Naive B cell (primary cell): ENCODE data around the gene ANKS4B. TPM values are rescaled to one million over a fixed set of nuclear protein-coding genes. Genes with fewer than 3 reads are reported as not detected.
"Not testable (repeated sequence)": the region's sequence is repeated elsewhere in the genome, so short reads cannot be mapped to it uniquely, and the experiment has no call there.

ENCODE experiments used
- ATAC-seq, 2 donors: fragments of 150-1000 bp; cut with Tn5 transposase; 2 replicates each; pipeline ENCODE4 v1.10.0; 2021; ENCODE audit warnings: low read depth in 2 of 2, mild to moderate bottlenecking in 2 of 2, moderate library complexity in 2 of 2
- DNase-seq: peaks from one replicate; pipeline ENCODE4 v3.0.0; 2022
- H3K27ac Mint-ChIP-seq, 6 donors: one replicate each; pipeline ENCODE4 v1.8.0; 2020 to 2022; ENCODE audit warnings: mild to moderate bottlenecking in 6 of 6, mixed read lengths in 6 of 6, moderate library complexity in 5 of 6, inconsistent platforms in 2 of 6
- H3K27me3 Mint-ChIP-seq, 3 donors: one replicate each; pipeline ENCODE4 v1.8.0; 2021 to 2022; ENCODE audit warnings: mixed read lengths in 3 of 3, mild to moderate bottlenecking in 1 of 3
- H3K36me3 Mint-ChIP-seq, 2 donors: one replicate each; pipeline ENCODE4 v1.8.0; 2020 to 2022; ENCODE audit warnings: mixed read lengths in 2 of 2, inconsistent platforms in 1 of 2, mild to moderate bottlenecking in 1 of 2
- H3K4me1 Mint-ChIP-seq, 3 donors: one replicate each; pipeline ENCODE4 v1.8.0; 2020 to 2022; ENCODE audit warnings: mixed read lengths in 3 of 3, inconsistent platforms in 1 of 3, mild to moderate bottlenecking in 1 of 3, moderate library complexity in 1 of 3
- H3K4me3 Mint-ChIP-seq, 8 donors: one replicate each; pipeline ENCODE4 v1.8.0; 2020 to 2022; ENCODE audit warnings: mild to moderate bottlenecking in 8 of 8, mixed read lengths in 8 of 8, moderate library complexity in 8 of 8, inconsistent platforms in 2 of 8
- H3K9me3 Mint-ChIP-seq, 7 donors: one replicate each; pipeline ENCODE4 v1.8.0; 2020 to 2022; ENCODE audit warnings: mixed read lengths in 7 of 7, mild to moderate bottlenecking in 5 of 7, inconsistent platforms in 2 of 7, moderate library complexity in 1 of 7
- polyA plus RNA-seq, 6 donors: library from polyadenylated mRNA; unstranded; fragments of 300-500 nt; fragmentation: Illumina TruSeq; gene quantifications; one replicate each; pipeline ENCODE4 v1.2.3, GENCODE V29; 2021; ENCODE audit warnings: low read depth in 6 of 6

ANKS4B gene
- polyA plus RNA-seq, 6 donors from 2014 or later, result not detected

DNA sequence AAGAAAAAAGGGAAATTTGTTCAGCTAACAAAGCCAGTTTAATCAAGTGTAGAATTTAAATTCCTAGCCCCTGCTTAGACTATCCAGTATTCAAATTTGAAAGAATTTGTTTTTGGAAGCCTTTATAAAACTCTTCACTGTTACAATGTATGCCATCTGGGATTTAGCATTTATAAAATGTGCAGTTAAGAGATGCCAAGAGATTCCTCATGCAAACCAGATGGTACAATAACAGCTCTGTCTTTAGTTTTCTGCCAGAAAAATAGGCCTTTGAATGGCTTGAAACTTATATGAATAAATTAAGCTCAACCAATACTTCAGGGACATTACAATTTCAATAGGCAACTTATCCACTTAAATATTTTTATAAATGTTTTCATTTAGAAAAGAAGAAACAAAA, 6.8 kb upstream of the ANKS4B start:
- peaks cover 31 to 68% (median 66%) of the 10 kb centered on the region in 3 donors for H3K27me3 Mint-ChIP-seq
- H3K27ac Mint-ChIP-seq, result no peak overlapping the region
- H3K36me3 Mint-ChIP-seq, result peaks cover 0 to 4% of the 10 kb centered on the region in 2 donors
- ATAC-seq (no peak), DNase-seq (no peak)
- H3K4me1 Mint-ChIP-seq, result peaks cover 0 to 6% (median 4%) of the 10 kb centered on the region in 3 donors
- H3K9me3 Mint-ChIP-seq, result no peaks in the 10 kb centered on the region
- H3K4me3 Mint-ChIP-seq, result no peak overlapping the region

DNA sequence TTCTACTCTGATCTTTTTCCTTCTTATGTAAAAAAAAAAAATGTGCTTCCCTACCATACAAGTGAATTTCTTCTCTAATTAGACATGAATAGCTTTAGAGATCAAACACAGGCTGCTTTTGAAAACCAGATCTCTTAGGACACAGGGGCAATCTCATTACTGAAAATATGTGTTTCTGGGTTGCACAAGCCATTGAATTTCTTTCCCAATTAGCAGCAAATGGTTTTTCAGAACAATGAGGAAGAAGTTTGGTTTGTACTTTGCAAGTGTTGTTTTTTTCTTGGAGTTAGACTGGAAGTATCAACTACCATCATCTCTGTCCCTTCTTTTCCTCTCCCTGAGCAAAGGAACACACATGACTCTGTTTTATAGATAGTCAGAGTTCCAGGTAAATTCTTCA, 5.6 kb upstream of the ANKS4B start:
- Mint-ChIP-seq H3K4me3 (no peak overlapping the region), H3K9me3 (no peaks in the 10 kb centered on the region), H3K27me3 (peaks cover 32 to 72% (median 72%) of the 10 kb centered on the region in 3 donors), H3K4me1 (peaks cover 0 to 6% (median 2%) of the 10 kb centered on the region in 3 donors), H3K36me3 (peaks cover 0 to 4% of the 10 kb centered on the region in 2 donors), H3K27ac (no peak overlapping the region)
- ATAC-seq (no peak), DNase-seq (no peak)

- H3K4me1 Mint-ChIP-seq, result peaks cover 0 to 6% (median 0%) of the 10 kb centered on the region in 3 donors
- no peak overlapping the region for H3K4me3 Mint-ChIP-seq
- H3K27me3 Mint-ChIP-seq, result peaks cover 35 to 73% (median 72%) of the 10 kb centered on the region in 3 donors
- peak overlapping the region in 1 of 6 donors; percentile 23 for H3K27ac Mint-ChIP-seq
- ATAC-seq, result no peak
- H3K36me3 Mint-ChIP-seq, result peaks cover 0 to 4% of the 10 kb centered on the region in 2 donors
- DNase-seq, result no peak
- H3K9me3 Mint-ChIP-seq, result no peaks in the 10 kb centered on the region
Observed at GRCh38 chr16:21228361-21228872, 5.1 kb upstream of the ANKS4B start.

DNA sequence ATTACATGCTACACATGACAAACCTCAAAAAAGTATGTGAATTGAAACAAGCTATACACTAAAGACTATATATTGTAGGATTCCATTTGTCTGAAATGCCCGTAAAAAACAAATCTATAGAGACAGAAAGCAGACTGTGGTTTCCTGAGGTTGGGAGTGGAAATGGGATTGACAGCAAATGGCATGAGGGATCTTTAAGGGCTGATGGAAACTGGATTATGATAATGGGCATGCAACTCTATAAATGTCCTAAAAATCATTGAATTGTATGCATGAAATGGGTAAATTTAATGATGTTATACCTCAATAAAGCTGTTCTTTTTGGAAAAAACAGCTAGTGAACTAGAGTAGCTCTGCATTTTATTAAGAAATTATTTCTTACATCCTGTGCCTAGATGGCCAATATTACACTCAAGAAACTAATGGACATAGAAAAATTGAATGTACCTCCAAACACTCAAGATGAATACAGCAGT, 416 bp upstream of the ANKS4B start:
- DNase-seq, result no peak
- peaks cover 0 to 4% (median 3%) of the 10 kb centered on the region in 7 donors for H3K9me3 Mint-ChIP-seq
- peaks cover 27 to 70% (median 68%) of the 10 kb centered on the region in 3 donors for H3K27me3 Mint-ChIP-seq

DNA sequence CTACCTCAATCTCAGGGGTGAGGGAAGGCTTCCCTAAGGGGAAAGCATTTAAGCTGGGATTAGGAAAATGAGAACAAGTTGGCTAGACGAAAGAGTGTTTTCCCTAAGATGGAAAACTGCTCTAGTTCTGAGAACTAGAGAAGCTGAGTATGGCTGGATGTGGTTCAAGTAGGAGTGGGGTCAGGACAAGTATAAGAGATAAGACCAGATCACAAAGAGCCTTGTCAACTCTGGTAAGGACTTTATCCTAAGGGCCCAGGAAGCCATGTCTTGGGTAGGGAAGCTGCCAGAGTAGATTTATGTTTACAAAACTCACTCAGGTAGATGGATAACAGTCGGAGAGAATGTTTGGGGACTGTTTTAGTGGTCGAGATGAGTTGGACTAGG, 1.7 kb downstream of the ANKS4B start:
- H3K4me1 Mint-ChIP-seq, result no peaks in the 10 kb centered on the region
- no peaks in the 10 kb centered on the region for H3K36me3 Mint-ChIP-seq
- ATAC-seq, result no peak
- H3K9me3 Mint-ChIP-seq, result peaks cover 0 to 4% (median 3%) of the 10 kb centered on the region in 7 donors
- H3K27ac Mint-ChIP-seq, result no peak overlapping the region
- no peak overlapping the region for H3K4me3 Mint-ChIP-seq
- H3K27me3 Mint-ChIP-seq, result peaks cover 22 to 52% (median 52%) of the 10 kb centered on the region in 3 donors
- no peak for DNase-seq

More for the DNA sequence above, 416 bp upstream of the ANKS4B start:
- Mint-ChIP-seq H3K4me1 (no peaks in the 10 kb centered on the region), H3K27ac (no peak overlapping the region), H3K36me3 (no peaks in the 10 kb centered on the region), H3K4me3 (no peak overlapping the region)
- ATAC-seq, result no peak

GRCh38 chr16:21236831-21237230, 3.3 kb downstream of the ANKS4B start:
- Mint-ChIP-seq H3K27ac (no peak overlapping the region), H3K4me1 (no peaks in the 10 kb centered on the region), H3K27me3 (peaks cover 22 to 43% (median 36%) of the 10 kb centered on the region in 3 donors), H3K4me3 (no peak overlapping the region), H3K9me3 (peaks cover 0 to 4% (median 3%) of the 10 kb centered on the region in 7 donors), H3K36me3 (no peaks in the 10 kb centered on the region)
- DNase-seq (no peak), ATAC-seq (no peak)

DNA sequence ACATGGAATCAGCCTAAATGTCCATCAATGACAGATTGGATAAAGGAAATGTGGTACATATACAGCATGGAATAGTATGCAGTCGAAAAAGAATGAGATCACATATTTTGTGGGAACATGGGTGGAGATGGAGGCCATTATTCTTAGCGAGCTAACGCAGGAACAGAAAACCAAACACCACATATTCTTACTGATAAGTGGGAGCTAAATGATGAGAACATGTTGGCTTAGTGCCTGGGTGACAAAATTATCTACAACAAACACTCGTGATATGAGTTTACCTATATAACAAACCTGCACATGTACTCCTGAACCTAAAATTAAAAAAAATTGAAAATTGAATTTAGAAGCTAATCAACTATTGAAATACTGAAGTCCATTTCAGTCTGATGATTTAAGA, 6.1 kb downstream of the ANKS4B start:
- DNase-seq, result no peak
- H3K4me3 Mint-ChIP-seq, result no peak overlapping the region
- no peaks in the 10 kb centered on the region for H3K4me1 Mint-ChIP-seq
- no peak for ATAC-seq
- H3K27ac Mint-ChIP-seq, result no peak overlapping the region
- no peaks in the 10 kb centered on the region for H3K36me3 Mint-ChIP-seq
- H3K27me3 Mint-ChIP-seq, result peaks cover under 1 to 25% (median 18%) of the 10 kb centered on the region in 3 donors
- H3K9me3 Mint-ChIP-seq, result peaks cover 0 to 3% (median 0%) of the 10 kb centered on the region in 7 donors

DNA sequence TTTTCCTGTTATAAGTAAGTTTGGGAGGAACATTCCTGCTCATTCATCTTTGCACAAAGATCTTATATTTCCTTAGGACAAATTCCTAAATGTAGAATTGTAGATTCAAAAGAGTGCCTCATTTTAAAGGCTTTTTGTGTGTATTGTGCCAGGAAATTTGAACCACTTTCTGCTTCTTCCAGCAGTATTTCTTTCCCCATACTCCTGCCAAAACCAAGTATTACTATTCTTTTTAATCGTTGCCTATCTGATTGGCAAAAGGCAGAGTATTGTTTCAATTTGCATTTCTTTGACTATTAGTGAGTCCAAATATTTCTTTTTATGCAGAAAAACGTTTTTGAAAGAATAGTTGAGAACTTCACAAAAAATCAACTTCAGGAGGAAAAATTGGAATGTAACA, 9.3 kb downstream of the ANKS4B start:
- no peak overlapping the region for H3K4me3 Mint-ChIP-seq
- H3K9me3 Mint-ChIP-seq, result no peaks in the 10 kb centered on the region
- H3K4me1 Mint-ChIP-seq, result no peaks in the 10 kb centered on the region
- H3K36me3 Mint-ChIP-seq, result no peaks in the 10 kb centered on the region
- DNase-seq (no peak), ATAC-seq (no peak)
- H3K27ac Mint-ChIP-seq, result no peak overlapping the region
- peaks cover 0 to 20% (median 8%) of the 10 kb centered on the region in 3 donors for H3K27me3 Mint-ChIP-seq

GRCh38 chr16:21244518-21245215, 11.2 kb downstream of the ANKS4B start:
- no peak overlapping the region for H3K27ac Mint-ChIP-seq
- DNase-seq (no peak), ATAC-seq (no peak)
- no peak overlapping the region for H3K4me3 Mint-ChIP-seq
- no peaks in the 10 kb centered on the region for H3K9me3 Mint-ChIP-seq
- no peaks in the 10 kb centered on the region for H3K36me3 Mint-ChIP-seq
- peaks cover 0 to 20% (median 8%) of the 10 kb centered on the region in 3 donors for H3K27me3 Mint-ChIP-seq
- peaks cover under 1 to 2% (median 1%) of the 10 kb centered on the region in 3 donors for H3K4me1 Mint-ChIP-seq

- not testable (repeated sequence) for H3K9me3 Mint-ChIP-seq, H3K36me3 Mint-ChIP-seq, H3K27ac Mint-ChIP-seq, H3K4me3 Mint-ChIP-seq, ATAC-seq, DNase-seq
- Mint-ChIP-seq H3K27me3 (peaks cover 4 to 21% (median 16%) of the 10 kb centered on the region in 3 donors), H3K4me1 (peaks cover 15 to 21% (median 19%) of the 10 kb centered on the region in 3 donors)
Observed at GRCh38 chr16:21248179-21248578, 14.7 kb downstream of the ANKS4B start.

DNA sequence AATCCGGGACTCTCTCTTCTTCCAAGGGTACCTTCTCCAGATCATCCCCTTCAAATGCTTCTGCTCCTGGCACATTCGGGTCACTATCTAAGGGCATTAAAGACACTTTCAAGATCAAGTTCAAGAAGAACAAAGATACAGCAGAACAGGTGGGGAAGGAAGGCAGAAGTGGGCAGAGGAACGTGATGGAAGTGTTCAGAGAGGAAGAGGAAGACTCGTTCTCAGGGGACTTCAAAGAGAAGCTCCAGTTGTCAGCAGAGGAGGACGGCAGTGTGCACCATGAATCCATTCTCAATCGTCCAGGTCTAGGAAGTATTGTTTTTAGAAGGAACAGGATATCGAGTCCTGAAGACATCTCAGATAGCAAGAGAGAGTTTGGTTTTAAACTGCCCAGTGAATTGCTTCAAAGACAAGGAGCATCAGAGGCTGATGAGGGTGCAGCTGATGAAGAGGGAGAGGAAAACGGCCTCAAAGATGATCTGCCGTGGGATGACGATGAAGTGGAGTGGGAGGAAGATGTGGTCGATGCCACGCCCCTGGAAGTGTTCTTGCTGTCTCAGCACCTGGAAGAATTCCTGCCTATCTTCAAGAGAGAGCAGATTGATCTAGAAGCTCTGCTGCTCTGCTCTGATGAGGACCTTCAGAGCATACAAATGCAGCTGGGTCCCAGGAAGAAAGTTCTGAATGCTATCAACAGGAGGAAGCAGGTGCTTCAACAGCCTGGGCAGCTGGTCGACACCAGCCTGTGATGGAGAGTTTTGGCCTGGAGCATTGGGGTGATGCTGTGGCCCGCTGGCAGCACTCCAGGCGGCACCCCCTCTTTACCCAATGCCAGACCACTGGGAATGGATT, 16.8 kb downstream of the ANKS4B start:
- H3K4me3 Mint-ChIP-seq, result peak overlapping the region in 5 of 8 donors; percentile 22 to 75 (median 50)
- H3K27me3 Mint-ChIP-seq, result peaks cover 8 to 18% (median 13%) of the 10 kb centered on the region in 3 donors
- ATAC-seq (peak; percentile 54 to 66), DNase-seq (no peak)
- peak overlapping the region in 2 of 6 donors; percentile 6 to 14 for H3K27ac Mint-ChIP-seq
- H3K4me1 Mint-ChIP-seq, result peaks cover 15 to 21% (median 19%) of the 10 kb centered on the region in 3 donors
- H3K36me3 Mint-ChIP-seq, result no peaks in the 10 kb centered on the region
- H3K9me3 Mint-ChIP-seq, result no peaks in the 10 kb centered on the region

- Mint-ChIP-seq H3K4me1 (peaks cover 15 to 21% (median 19%) of the 10 kb centered on the region in 3 donors), H3K4me3 (peak overlapping the region in 1 of 8 donors; percentile 1), H3K27ac (peak overlapping the region in 1 of 6 donors; percentile 44), H3K36me3 (no peaks in the 10 kb centered on the region), H3K9me3 (no peaks in the 10 kb centered on the region), H3K27me3 (peaks cover 8 to 31% (median 20%) of the 10 kb centered on the region in 3 donors)
- DNase-seq, result no peak
- ATAC-seq, result no peak
Observed at GRCh38 chr16:21253470-21253869, 20.0 kb downstream of the ANKS4B start.

- Mint-ChIP-seq H3K9me3 (no peaks in the 10 kb centered on the region), H3K36me3 (peaks cover 0 to 5% of the 10 kb centered on the region in 2 donors), H3K27me3 (peaks cover 4 to 29% (median 22%) of the 10 kb centered on the region in 3 donors), H3K4me1 (peaks cover 0 to 3% (median under 1%) of the 10 kb centered on the region in 3 donors), H3K4me3 (no peak overlapping the region), H3K27ac (no peak overlapping the region)
- DNase-seq (no peak), ATAC-seq (no peak)
Observed at GRCh38 chr16:21256636-21257035, 23.1 kb downstream of the ANKS4B start.
